Vagina (tissue), 2 donors: ENCODE measurements around the gene IQGAP3.

Experiments
- POLR2A ChIP-seq, 2 donors: fragments of 450-650 bp; IDR thresholded peaks; one replicate each; pipeline ENCODE4 v1.6.1; 2017; ENCODE audit warnings: antibody characterized with exemption in 2 of 2, mild to moderate bottlenecking in 2 of 2, moderate library complexity in 2 of 2
- POLR2AphosphoS5 ChIP-seq, 2 donors: sonication (generic); formaldehyde crosslinking; IDR thresholded peaks; one replicate each; pipeline ENCODE4 v1.9.0; 2017; ENCODE audit warnings: antibody characterized with exemption in 2 of 2, mild to moderate bottlenecking in 2 of 2, low read depth in 1 of 2; ENCODE audit not compliant: insufficient read depth in 1 of 2
- TF ChIP-seq, protein P1 (sequence below), 3 experiments: fragments of 450-650 bp in 2 of 3; fragments of 200-600 bp in 1 of 3; sonication (generic) in 1 of 3; IDR thresholded peaks; one replicate each; pipeline ENCODE4 v1.5.1; 2017 to 2019; ENCODE audit warnings: antibody characterized with exemption in 3 of 3, mild to moderate bottlenecking in 2 of 3, moderate library complexity in 2 of 3

DNA sequence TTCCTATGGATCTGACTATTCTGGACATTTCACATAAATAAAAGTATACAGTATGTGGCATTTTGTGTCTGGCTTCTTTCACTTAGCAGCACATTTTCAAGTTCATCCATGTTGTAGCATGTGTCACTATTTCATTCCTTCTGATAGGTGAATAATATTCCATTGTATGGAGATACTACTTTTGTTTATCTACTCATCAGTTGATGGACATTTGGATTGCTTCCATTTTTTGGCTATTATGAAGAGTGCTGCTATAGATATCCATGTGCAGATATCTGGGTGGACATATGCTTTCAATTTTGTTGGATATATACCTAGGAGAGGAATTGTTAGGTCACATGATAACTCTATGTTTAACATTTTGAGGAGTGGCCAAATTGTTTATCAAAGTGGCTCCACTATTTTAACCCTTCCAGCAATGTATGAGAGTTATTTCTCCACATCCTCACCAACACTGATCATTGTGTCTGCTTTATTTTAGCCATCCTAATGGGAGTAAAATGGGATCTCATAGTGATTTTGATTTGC lies 49.9 kb downstream of the IQGAP3 start:
- TF ChIP-seq POLR2A (IDR thresholded peaks at IDR 0.05) (no peak), POLR2AphosphoS5 (IDR thresholded peaks at IDR 0.05; ENCODE audit: insufficient read depth in 1 of 2, low read depth in 1 of 2) (no peak)
- TF ChIP-seq, protein P1, sequence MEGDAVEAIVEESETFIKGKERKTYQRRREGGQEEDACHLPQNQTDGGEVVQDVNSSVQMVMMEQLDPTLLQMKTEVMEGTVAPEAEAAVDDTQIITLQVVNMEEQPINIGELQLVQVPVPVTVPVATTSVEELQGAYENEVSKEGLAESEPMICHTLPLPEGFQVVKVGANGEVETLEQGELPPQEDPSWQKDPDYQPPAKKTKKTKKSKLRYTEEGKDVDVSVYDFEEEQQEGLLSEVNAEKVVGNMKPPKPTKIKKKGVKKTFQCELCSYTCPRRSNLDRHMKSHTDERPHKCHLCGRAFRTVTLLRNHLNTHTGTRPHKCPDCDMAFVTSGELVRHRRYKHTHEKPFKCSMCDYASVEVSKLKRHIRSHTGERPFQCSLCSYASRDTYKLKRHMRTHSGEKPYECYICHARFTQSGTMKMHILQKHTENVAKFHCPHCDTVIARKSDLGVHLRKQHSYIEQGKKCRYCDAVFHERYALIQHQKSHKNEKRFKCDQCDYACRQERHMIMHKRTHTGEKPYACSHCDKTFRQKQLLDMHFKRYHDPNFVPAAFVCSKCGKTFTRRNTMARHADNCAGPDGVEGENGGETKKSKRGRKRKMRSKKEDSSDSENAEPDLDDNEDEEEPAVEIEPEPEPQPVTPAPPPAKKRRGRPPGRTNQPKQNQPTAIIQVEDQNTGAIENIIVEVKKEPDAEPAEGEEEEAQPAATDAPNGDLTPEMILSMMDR (IDR thresholded peaks at IDR 0.05): no peak
